HCT116 (cell line): Measurements from ENCODE around the gene CAMK1D. TPM values are rescaled to one million over a fixed set of nuclear protein-coding genes. Genes with fewer than 3 reads are reported as not detected.

Source experiments
- ATAC-seq: fragments of 200-7000 bp; cut with Tn5 transposase; 2 replicates; pipeline ENCODE4 v1.9.1; 2020; ENCODE audit warnings: mild to moderate bottlenecking, moderate library complexity
- BruUV-seq: library from RNA; stranded (reverse); fragments of 400-500 nt; replicated peaks from 2 replicates; lab custom pipeline; 2021; lab: Mats Ljungman, UMichigan
- CTCF ChIA-PET: fragments of 300-600 bp; sonication (Branson Sonifier 250); formaldehyde crosslinking; loops from one replicate; lab custom pipeline; 2021; ENCODE audit warnings: antibody characterized with exemption; lab: Charles Lee
- POLR2A ChIA-PET: fragments of 300-600, 350-600 bp; sonication (Branson Sonifier 250); formaldehyde crosslinking; loops from one replicate; lab custom pipeline; 2021; ENCODE audit warnings: antibody characterized with exemption; lab: Charles Lee
- RAD21 ChIA-PET, 2 experiments: fragments of 300-600 bp; sonication (Branson Sonifier 250); formaldehyde crosslinking; loops; one replicate each; lab custom pipeline; 2023; ENCODE audit warnings: low total read pairs in 2 of 2; ENCODE audit not compliant: uncharacterized antibody in 2 of 2, unreplicated experiment in 2 of 2, low non-redundant PET in 1 of 2; lab: Charles Lee
- DNase-seq: peaks from one replicate; pipeline ENCODE4 v3.0.0-alpha.2; 2010; ENCODE audit warnings: low read depth, low spot score
- H2AFZ ChIP-seq: fragments of 200-600 bp; shearing (Covaris generic), sonication (generic); 2 replicates; pipeline ENCODE4 v1.6.1; 2017; ENCODE audit warnings: low read depth, mixed run types, mixed read lengths, antibody characterized with exemption, low read length; ENCODE audit not compliant: poor library complexity, severe bottlenecking
- H3K27ac ChIP-seq: 2 replicates; pipeline ENCODE4 v1.5.1; 2012; ENCODE audit warnings: low read depth, low read length
- H3K27me3 ChIP-seq: fragments of 200-600 bp; sonication (generic); 2 replicates; pipeline ENCODE4 v1.6.1; 2016; ENCODE audit warnings: mixed run types, low read length, mixed read lengths; ENCODE audit not compliant: insufficient read depth
- H3K36me3 ChIP-seq, 2 experiments: fragments of 200-500 bp in 1 of 2; fragments of 200-600 bp in 1 of 2; sonication (Bioruptor generic) in 1 of 2; sonication (generic) in 1 of 2; 2 replicates each; pipeline versions ENCODE4 v1.5.1 to v1.6.1; 2014 to 2016; ENCODE audit warnings: low read length in 2 of 2, inconsistent platforms in 1 of 2, mixed read lengths in 1 of 2, mixed run types in 1 of 2; ENCODE audit not compliant: insufficient read depth in 2 of 2, control insufficient read depth in 1 of 2
- H3K4me1 ChIP-seq, 2 experiments: fragments of 200-600 bp in 1 of 2; sonication (generic) in 1 of 2; 2 replicates each; pipeline versions ENCODE4 v1.5.1 to v1.6.1; 2012 to 2017; ENCODE audit warnings: low read length in 2 of 2, inconsistent platforms in 1 of 2, mild to moderate bottlenecking in 1 of 2, mixed read lengths in 1 of 2, mixed run types in 1 of 2, moderate library complexity in 1 of 2; ENCODE audit not compliant: insufficient read depth in 2 of 2, control insufficient read depth in 1 of 2
- H3K4me2 ChIP-seq: fragments of 200-600 bp; sonication (generic); 2 replicates; pipeline ENCODE4 v1.6.1; 2017; ENCODE audit warnings: mixed run types, low read length, mixed read lengths
- H3K4me3 ChIP-seq, 2 experiments: fragments of 200-600 bp in 1 of 2; sonication (generic) in 1 of 2; replicated peaks in 1 of 2; 2 replicates each; pipeline ENCODE4 v1.5.1; 2011 to 2016; ENCODE audit warnings: low read length in 2 of 2, control low read depth in 1 of 2, low read depth in 1 of 2, mild to moderate bottlenecking in 1 of 2, mixed read lengths in 1 of 2, mixed run types in 1 of 2
- H3K79me2 ChIP-seq: fragments of 200-600 bp; sonication (generic); 2 replicates; pipeline ENCODE4 v1.6.1; 2017; ENCODE audit warnings: mild to moderate bottlenecking, mixed run types, low read length, moderate library complexity, mixed read lengths; ENCODE audit not compliant: insufficient read depth
- H3K9ac ChIP-seq: fragments of 200-600 bp; sonication (generic); 2 replicates; pipeline ENCODE4 v1.6.1; 2016; ENCODE audit warnings: low read length, mixed read lengths
- H3K9me2 ChIP-seq: fragments of 200-600 bp; sonication (generic), shearing (Covaris generic); 2 replicates; pipeline ENCODE4 v1.6.1; 2017; ENCODE audit warnings: mixed run types, mild to moderate bottlenecking, moderate library complexity; ENCODE audit not compliant: insufficient read depth
- H3K9me3 ChIP-seq, 2 experiments: fragments of 200-500 bp in 1 of 2; fragments of 200-600 bp in 1 of 2; sonication (Bioruptor generic) in 1 of 2; sonication (generic) in 1 of 2; 2 replicates each; pipeline ENCODE4 v1.6.1; 2014 to 2017; ENCODE audit warnings: low read length in 2 of 2, mixed read lengths in 2 of 2, inconsistent platforms in 1 of 2, low read depth in 1 of 2, mild to moderate bottlenecking in 1 of 2, mixed run types in 1 of 2, moderate library complexity in 1 of 2; ENCODE audit not compliant: control insufficient read depth in 1 of 2, insufficient read depth in 1 of 2
- H4K20me1 ChIP-seq: fragments of 200-600 bp; sonication (generic), shearing (Covaris generic); 2 replicates; pipeline ENCODE4 v1.6.1; 2017; ENCODE audit warnings: mixed run types, mild to moderate bottlenecking, moderate library complexity; ENCODE audit not compliant: insufficient read depth
- CBX3 ChIP-seq: IDR thresholded peaks from 2 replicates; pipeline ENCODE4 v1.6.1; 2012; ENCODE audit warnings: low read depth
- CEBPB ChIP-seq: IDR thresholded peaks from 2 replicates; pipeline ENCODE4 v1.6.1; 2012; ENCODE audit warnings: low read depth
- CTCF ChIP-seq, 3 experiments: fragments of 200-600 bp in 1 of 3; sonication (generic) in 1 of 3; IDR thresholded peaks in 2 of 3; conservative IDR thresholded peaks in 1 of 3; 2 replicates each; pipeline ENCODE4 v1.5.1; 2012 to 2017; ENCODE audit warnings: low read depth in 2 of 3, low read length in 2 of 3, antibody characterized with exemption in 1 of 3, borderline replicate concordance in 1 of 3, control low read depth in 1 of 3, mild to moderate bottlenecking in 1 of 3, mixed read lengths in 1 of 3, mixed run types in 1 of 3, moderate library complexity in 1 of 3; ENCODE audit not compliant: insufficient read depth in 1 of 3
- EGR1 ChIP-seq: IDR thresholded peaks from 2 replicates; pipeline ENCODE4 v1.6.1; 2012; ENCODE audit warnings: low read depth
- ELF1 ChIP-seq: IDR thresholded peaks from 2 replicates; pipeline ENCODE4 v1.6.1; 2012; ENCODE audit warnings: low read depth, borderline replicate concordance
- EZH2 ChIP-seq: fragments of 200-600 bp; sonication (generic); IDR thresholded peaks from 2 replicates; pipeline ENCODE4 v1.6.1; 2017; ENCODE audit warnings: antibody characterized with exemption, mixed run types
- EZH2phosphoT487 ChIP-seq: fragments of 200-600 bp; IDR thresholded peaks from 2 replicates; pipeline ENCODE4 v1.6.1; 2018; ENCODE audit warnings: antibody characterized with exemption, borderline replicate concordance
- FOSL1 ChIP-seq: IDR thresholded peaks from 2 replicates; pipeline ENCODE4 v1.6.1; 2012; ENCODE audit warnings: low read depth
- POLR2AphosphoS5 ChIP-seq: IDR thresholded peaks from 2 replicates; pipeline ENCODE4 v1.6.1; 2011; ENCODE audit warnings: mild to moderate bottlenecking, low read depth, low read length, moderate library complexity
- REST ChIP-seq: IDR thresholded peaks from 2 replicates; pipeline ENCODE4 v1.6.1; 2012; ENCODE audit warnings: low read depth
- SIN3A ChIP-seq: IDR thresholded peaks from 2 replicates; pipeline ENCODE4 v1.6.1; 2012; ENCODE audit warnings: low read depth
- SP1 ChIP-seq: IDR thresholded peaks from 2 replicates; pipeline ENCODE4 v1.6.1; 2012; ENCODE audit warnings: low read depth
- SRF ChIP-seq: IDR thresholded peaks from 2 replicates; pipeline ENCODE4 v1.6.1; 2012; ENCODE audit warnings: low read depth
- TCF7L2 ChIP-seq: IDR thresholded peaks from 2 replicates; pipeline ENCODE4 v1.7.0; 2011; ENCODE audit warnings: borderline replicate concordance, inconsistent platforms; ENCODE audit not compliant: insufficient read depth, insufficient read length; ENCODE audit errors: extremely low read depth
- YY1 ChIP-seq: IDR thresholded peaks from 2 replicates; pipeline ENCODE4 v1.6.1; 2011; ENCODE audit warnings: low read length, low read depth, moderate library complexity, mild to moderate bottlenecking; ENCODE audit not compliant: insufficient replicate concordance; ENCODE audit errors: extremely low read depth
- ZFX ChIP-seq: fragments of 450-650 bp; IDR thresholded peaks from 2 replicates; pipeline ENCODE4 v1.6.1; 2017
- ZNF274 ChIP-seq: fragments of 200-500 bp; sonication (Bioruptor generic); IDR thresholded peaks from 2 replicates; pipeline ENCODE4 v1.6.1; 2014; ENCODE audit warnings: mild to moderate bottlenecking, low read depth, low read length, inconsistent platforms
- intact Hi-C: fragments of 100-400 bp; cut with micrococcal nuclease; formaldehyde crosslinking; loops from 2 replicates; pipeline ENCODE4 v1.10.0; 2022
- total RNA-seq: library from RNA; stranded (reverse); gene quantifications from one replicate; pipeline ENCODE4 v1.2.1, GENCODE V29; 2021; ENCODE audit not compliant: unreplicated experiment
- TF ChIP-seq, protein P1 (sequence below): IDR thresholded peaks from 2 replicates; pipeline ENCODE4 v1.6.1; 2011; ENCODE audit warnings: mild to moderate bottlenecking, low read length, moderate library complexity; ENCODE audit not compliant: insufficient replicate concordance; ENCODE audit errors: extremely low read depth
- TF ChIP-seq, protein P2 (sequence below): IDR thresholded peaks from 2 replicates; pipeline ENCODE4 v1.6.1; 2012

Gene CAMK1D
- total RNA-seq, 1 experiment from 2014 or later, result 9.6 TPM

GRCh38 chr10:12723220-12723619 lies 373.9 kb downstream of the CAMK1D start:
- no peaks in the 10 kb centered on the region for H3K9me3 ChIP-seq
- H3K4me1 ChIP-seq, result peaks cover 42% of the 10 kb centered on the region in 2 experiments
- no peak overlapping the region for H3K27ac ChIP-seq
- BruUV-seq, result no TSS peak
- intact Hi-C loops, result loop anchor here (5.0 kb wide), 1 partner anchor 179 kb away; no protein-coding TSS in a partner anchor
- ATAC-seq, result no peak
- H3K79me2 ChIP-seq, result no peaks in the 10 kb centered on the region
- H3K27me3 ChIP-seq, result peaks cover 11% of the 10 kb centered on the region; the same call in 1 of the 2 replicates
- H2AFZ ChIP-seq, result no peak overlapping the region
- RAD21 ChIA-PET, result no interaction called here
- no peaks in the 10 kb centered on the region for H3K36me3 ChIP-seq
- H3K9ac ChIP-seq, result no peak overlapping the region
- H3K4me3 ChIP-seq, result no peak overlapping the region
- TF ChIP-seq, protein P1, sequence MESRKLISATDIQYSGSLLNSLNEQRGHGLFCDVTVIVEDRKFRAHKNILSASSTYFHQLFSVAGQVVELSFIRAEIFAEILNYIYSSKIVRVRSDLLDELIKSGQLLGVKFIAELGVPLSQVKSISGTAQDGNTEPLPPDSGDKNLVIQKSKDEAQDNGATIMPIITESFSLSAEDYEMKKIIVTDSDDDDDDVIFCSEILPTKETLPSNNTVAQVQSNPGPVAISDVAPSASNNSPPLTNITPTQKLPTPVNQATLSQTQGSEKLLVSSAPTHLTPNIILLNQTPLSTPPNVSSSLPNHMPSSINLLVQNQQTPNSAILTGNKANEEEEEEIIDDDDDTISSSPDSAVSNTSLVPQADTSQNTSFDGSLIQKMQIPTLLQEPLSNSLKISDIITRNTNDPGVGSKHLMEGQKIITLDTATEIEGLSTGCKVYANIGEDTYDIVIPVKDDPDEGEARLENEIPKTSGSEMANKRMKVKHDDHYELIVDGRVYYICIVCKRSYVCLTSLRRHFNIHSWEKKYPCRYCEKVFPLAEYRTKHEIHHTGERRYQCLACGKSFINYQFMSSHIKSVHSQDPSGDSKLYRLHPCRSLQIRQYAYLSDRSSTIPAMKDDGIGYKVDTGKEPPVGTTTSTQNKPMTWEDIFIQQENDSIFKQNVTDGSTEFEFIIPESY, result no peak
- no peak for TF ChIP-seq ELF1
- no peak for TF ChIP-seq REST
- TF ChIP-seq, protein P2, sequence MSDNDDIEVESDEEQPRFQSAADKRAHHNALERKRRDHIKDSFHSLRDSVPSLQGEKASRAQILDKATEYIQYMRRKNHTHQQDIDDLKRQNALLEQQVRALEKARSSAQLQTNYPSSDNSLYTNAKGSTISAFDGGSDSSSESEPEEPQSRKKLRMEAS, result no peak
- no peak for TF ChIP-seq SRF
- TF ChIP-seq CEBPB, result no peak
- TF ChIP-seq EZH2phosphoT487, result no peak
- no peak for TF ChIP-seq POLR2AphosphoS5
- TF ChIP-seq SP1, result no peak
- TF ChIP-seq CBX3, result no peak
- no peak for TF ChIP-seq SIN3A
- TF ChIP-seq EGR1, result no peak
- no peak for TF ChIP-seq CTCF (IDR thresholded peaks at IDR 0.05 in 2 of 3, conservative IDR thresholded peaks at IDR 0.05 in 1 of 3; ENCODE audit: borderline replicate concordance in 1 of 3, insufficient read depth in 1 of 3, low read depth in 2 of 3, low read length in 2 of 3)
- TF ChIP-seq YY1, result no peak
- TF ChIP-seq TCF7L2, result no peak
- TF ChIP-seq ZFX, result no peak
- TF ChIP-seq FOSL1, result no peak
- no peak for TF ChIP-seq ZNF274
- no peak for TF ChIP-seq EZH2
- TF ChIP-seq, all 23 proteins: peak for 0
- H4K20me1 ChIP-seq, result no peaks in the 10 kb centered on the region
- CTCF ChIA-PET, result no interaction called here
- DNase-seq, result no peak
- POLR2A ChIA-PET, result interaction anchor here (0.5 kb wide), 1 partner anchor 47 kb away, joined by 3 read pairs; no protein-coding TSS in a partner anchor
- no peak overlapping the region for H3K4me2 ChIP-seq
- H3K9me2 ChIP-seq, result no peaks in the 10 kb centered on the region
